GM23338 (cell line): ENCODE results near the gene SRPK2. TPM values are rescaled to one million over a fixed set of nuclear protein-coding genes. Genes with fewer than 3 reads are reported as not detected.

Experiments used
- ATAC-seq: fragments of 200-7000 bp; cut with Tn5 transposase; 3 replicates; pipeline ENCODE4 v1.9.1; 2020
- DNase-seq: peaks from one replicate; pipeline ENCODE4 v3.0.0-alpha.2; 2015; ENCODE audit warnings: low spot score
- H2AFZ ChIP-seq: fragments of 200-600 bp; sonication (generic); 2 replicates; pipeline ENCODE4 v1.8.0; 2016; ENCODE audit warnings: antibody characterized with exemption, mild to moderate bottlenecking, moderate library complexity
- H3F3A ChIP-seq: fragments of 200-600 bp; sonication (generic); replicated peaks from 2 replicates; pipeline ENCODE4 v1.8.0; 2017; ENCODE audit warnings: antibody characterized with exemption, mixed run types, low read depth
- H3K27ac ChIP-seq: fragments of 200-600 bp; sonication (generic); 2 replicates; pipeline ENCODE4 v1.6.1; 2016; ENCODE audit warnings: low read depth
- H3K27me3 ChIP-seq: fragments of 200-600 bp; sonication (generic); 2 replicates; pipeline ENCODE4 v1.8.0; 2016; ENCODE audit warnings: mild to moderate bottlenecking, mixed run types, moderate library complexity; ENCODE audit not compliant: insufficient read depth
- H3K36me3 ChIP-seq: fragments of 200-600 bp; sonication (generic); 2 replicates; pipeline ENCODE4 v1.8.0; 2016; ENCODE audit warnings: mild to moderate bottlenecking; ENCODE audit not compliant: insufficient read depth
- H3K4me1 ChIP-seq: fragments of 200-600 bp; sonication (generic); 2 replicates; pipeline ENCODE4 v1.8.0; 2016; ENCODE audit warnings: mild to moderate bottlenecking, moderate library complexity; ENCODE audit not compliant: insufficient read depth
- H3K4me2 ChIP-seq: fragments of 200-600 bp; sonication (generic); 2 replicates; pipeline ENCODE4 v1.7.1; 2017; ENCODE audit warnings: mixed run types
- H3K4me3 ChIP-seq: fragments of 200-600 bp; sonication (generic); 2 replicates; pipeline ENCODE4 v1.6.1; 2016; ENCODE audit warnings: mixed run types
- H3K79me2 ChIP-seq: fragments of 200-600 bp; sonication (generic); replicated peaks from 2 replicates; pipeline ENCODE4 v1.8.0; 2017; ENCODE audit warnings: mild to moderate bottlenecking; ENCODE audit not compliant: insufficient read depth
- H3K9me2 ChIP-seq: fragments of 200-600 bp; sonication (generic); 2 replicates; pipeline ENCODE4 v1.8.0; 2017; ENCODE audit not compliant: insufficient read depth
- H4K20me1 ChIP-seq: fragments of 200-600 bp; sonication (generic); replicated peaks from 2 replicates; pipeline ENCODE4 v1.8.0; 2017; ENCODE audit warnings: mild to moderate bottlenecking; ENCODE audit not compliant: insufficient read depth
- H3K27ac Mint-ChIP-seq: 2 replicates; pipeline ENCODE4 v1.8.0; 2020; ENCODE audit warnings: inconsistent platforms, mild to moderate bottlenecking, moderate library complexity, mixed read lengths
- H3K27me3 Mint-ChIP-seq: 3 replicates; pipeline ENCODE4 v1.8.0; 2022; ENCODE audit warnings: low read depth, mild to moderate bottlenecking, moderate library complexity, mixed read lengths, inconsistent platforms; ENCODE audit not compliant: insufficient read depth, poor library complexity
- H3K36me3 Mint-ChIP-seq: 3 replicates; pipeline ENCODE4 v1.8.0; 2021; ENCODE audit warnings: low read depth, mild to moderate bottlenecking, inconsistent platforms, moderate library complexity, mixed read lengths
- H3K4me1 Mint-ChIP-seq: 3 replicates; pipeline ENCODE4 v1.8.0; 2020; ENCODE audit warnings: mild to moderate bottlenecking, inconsistent platforms, mixed read lengths
- H3K4me3 Mint-ChIP-seq: 3 replicates; pipeline ENCODE4 v1.8.0; 2021; ENCODE audit warnings: moderate library complexity, mild to moderate bottlenecking, inconsistent platforms, mixed read lengths
- H3K9me3 Mint-ChIP-seq: 3 replicates; pipeline ENCODE4 v1.8.0; 2020; ENCODE audit warnings: moderate library complexity, mild to moderate bottlenecking, inconsistent platforms, mixed read lengths
- CREB1 ChIP-seq: fragments of 250-450 bp; sonication (Bioruptor Pico); IDR thresholded peaks from 2 replicates; pipeline ENCODE4 v1.5.0; 2020; ENCODE audit warnings: low read depth, mild to moderate bottlenecking, moderate library complexity
- CTCF ChIP-seq, 2 experiments: fragments of 200-600 bp in 1 of 2; sonication (generic) in 1 of 2; conservative IDR thresholded peaks; 2 replicates each; pipeline versions ENCODE4 v1.5.1 to v1.6.1; 2016 to 2017; ENCODE audit warnings: antibody characterized with exemption in 2 of 2, low read depth in 2 of 2, mild to moderate bottlenecking in 2 of 2, moderate library complexity in 1 of 2
- ETS1 ChIP-seq: IDR thresholded peaks from 2 replicates; pipeline ENCODE4 v1.6.1; 2016; ENCODE audit warnings: antibody characterized with exemption
- EZH2 ChIP-seq: fragments of 200-600 bp; sonication (generic); IDR thresholded peaks from one replicate; pipeline ENCODE4 v1.8.0; 2017; ENCODE audit warnings: antibody characterized with exemption, mild to moderate bottlenecking, low read depth; ENCODE audit not compliant: unreplicated experiment
- EZH2phosphoT487 ChIP-seq: fragments of 200-600 bp; sonication (generic); IDR thresholded peaks from one replicate; pipeline ENCODE4 v1.8.1; 2018; ENCODE audit warnings: antibody characterized with exemption; ENCODE audit not compliant: unreplicated experiment
- JUNB ChIP-seq: IDR thresholded peaks from one replicate; pipeline ENCODE4 v1.6.1; 2016; ENCODE audit warnings: antibody characterized with exemption; ENCODE audit not compliant: unreplicated experiment
- NANOG ChIP-seq: IDR thresholded peaks from 2 replicates; pipeline ENCODE4 v1.6.1; 2016; ENCODE audit warnings: antibody characterized with exemption, borderline replicate concordance
- POLR2AphosphoS5 ChIP-seq: IDR thresholded peaks from 2 replicates; pipeline ENCODE4 v1.6.1; 2016; ENCODE audit warnings: antibody characterized with exemption, low read depth
- STAT1 ChIP-seq: IDR thresholded peaks from one replicate; pipeline ENCODE4 v1.6.1; 2016; ENCODE audit warnings: antibody characterized with exemption; ENCODE audit not compliant: unreplicated experiment
- ZNF114 ChIP-seq: fragments of 250-450 bp; sonication (Bioruptor Pico); IDR thresholded peaks from 2 replicates; pipeline ENCODE4 v1.5.0; 2020; ENCODE audit warnings: mild to moderate bottlenecking, moderate library complexity
- ZNF331 ChIP-seq: fragments of 250-450 bp; sonication (Bioruptor Pico); IDR thresholded peaks from 2 replicates; pipeline ENCODE4 v1.5.0; 2020; ENCODE audit warnings: low read depth, mild to moderate bottlenecking, moderate library complexity
- ZNF462 ChIP-seq: fragments of 250-450 bp; sonication (Bioruptor Pico); IDR thresholded peaks from 2 replicates; pipeline ENCODE4 v1.5.0; 2020; ENCODE audit warnings: mild to moderate bottlenecking, moderate library complexity
- polyA plus RNA-seq: library from polyadenylated mRNA; unstranded; fragments of >200 nt; fragmentation: Nextera tagmentation; extraction: Ambion mirVana; gene quantifications from 2 replicates; pipeline ENCODE4 v1.2.1, GENCODE V29; 2016
- total RNA-seq: library from RNA; depleted of rRNA; stranded (reverse); fragments of >200 nt; shearing (Covaris generic); gene quantifications from 2 replicates; pipeline ENCODE4 v1.2.3, GENCODE V29; 2014

SRPK2 gene
- total and polyA plus RNA-seq, 2 experiments from 2014 or later, result 66.3 to 91.5 TPM

- TF ChIP-seq ETS1 (no peak), EZH2phosphoT487 (no peak), ZNF114 (no peak)
Measured at GRCh38 chr7:105369944-105370343, 18.8 kb downstream of the SRPK2 start (continued).

DNA sequence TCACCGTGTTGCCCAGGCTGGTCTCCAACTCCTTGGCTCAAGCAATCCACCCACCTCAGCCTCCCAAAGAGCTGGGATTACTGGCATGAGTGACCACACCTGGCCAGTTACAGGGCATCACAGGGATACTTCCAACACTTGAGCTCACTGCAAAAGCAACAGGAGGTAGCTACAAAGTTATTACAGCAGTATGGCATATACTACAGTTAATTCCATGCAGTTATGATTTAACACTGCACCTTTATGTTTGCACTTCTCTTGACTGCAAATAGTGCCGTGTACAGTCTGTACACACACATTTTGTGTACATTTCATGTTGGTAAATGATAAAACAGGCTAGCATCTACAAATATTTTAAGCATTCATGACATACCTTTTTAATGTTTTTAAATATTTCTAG is 21.3 kb downstream of the SRPK2 start:
- no peaks in the 10 kb centered on the region for H3K36me3 ChIP-seq
- peaks cover 100% of the 10 kb centered on the region for H3K79me2 ChIP-seq
- no peak overlapping the region for H3K27ac ChIP-seq
- no peaks in the 10 kb centered on the region; the same call in 1 of the 2 replicates for H3K9me2 ChIP-seq
- H4K20me1 ChIP-seq, result peaks cover 52% of the 10 kb centered on the region
- ATAC-seq, result no peak
- H3K4me3 ChIP-seq, result no peak overlapping the region
- Mint-ChIP-seq H3K4me1 (peaks cover 7% of the 10 kb centered on the region; the same call in 2 of the 3 replicates), H3K9me3 (peaks cover 13% of the 10 kb centered on the region), H3K27ac (no peak overlapping the region), H3K4me3 (no peak overlapping the region), H3K36me3 (peaks cover 22% of the 10 kb centered on the region), H3K27me3 (no peaks in the 10 kb centered on the region)
- H3K4me2 ChIP-seq, result no peak overlapping the region
- no peaks in the 10 kb centered on the region for H3K27me3 ChIP-seq
- no peaks in the 10 kb centered on the region for H3F3A ChIP-seq
- no peak overlapping the region for H2AFZ ChIP-seq
- no peak for DNase-seq
- H3K4me1 ChIP-seq, result peaks cover 12% of the 10 kb centered on the region
- TF ChIP-seq POLR2AphosphoS5 (no peak), ZNF114 (no peak), CTCF (conservative IDR thresholded peaks at IDR 0.05; ENCODE audit: low read depth in 2 of 2) (no peak), EZH2phosphoT487 (no peak), STAT1 (no peak), EZH2 (no peak), NANOG (no peak), ETS1 (no peak), ZNF462 (no peak), CREB1 (CRISPR knock-in tag) (no peak), JUNB (no peak), ZNF331 (no peak)
